Activated CD4-positive, alpha-beta T cell treated with anti-CD3 and anti-CD28 coated beads, Interleukin-2, amount 10 ng/mL, durations not matched to agents 24 days and 14 days (primary cell): ENCODE measurements around the gene ALAD. TPM values are rescaled to one million over a fixed set of nuclear protein-coding genes. Genes with fewer than 3 reads are reported as not detected.
"Not testable (repeated sequence)": the region's sequence is repeated elsewhere in the genome, so short reads cannot be mapped to it uniquely, and the experiment has no call there.

ENCODE experiments used
- DNase-seq: peaks from one replicate; pipeline ENCODE4 v3.0.0; 2022
- H3K27ac Mint-ChIP-seq: one replicate; pipeline ENCODE4 v1.8.0; 2022; ENCODE audit warnings: mild to moderate bottlenecking, mixed read lengths
- H3K27me3 Mint-ChIP-seq: one replicate; pipeline ENCODE4 v1.8.0; 2022; ENCODE audit warnings: mixed read lengths
- H3K36me3 Mint-ChIP-seq: one replicate; pipeline ENCODE4 v1.8.0; 2022; ENCODE audit warnings: low read depth, mild to moderate bottlenecking, mixed read lengths
- H3K4me1 Mint-ChIP-seq: one replicate; pipeline ENCODE4 v1.8.0; 2021; ENCODE audit warnings: mixed read lengths
- H3K4me3 Mint-ChIP-seq: one replicate; pipeline ENCODE4 v1.8.0; 2022; ENCODE audit warnings: mild to moderate bottlenecking, moderate library complexity, mixed read lengths
- H3K9me3 Mint-ChIP-seq: one replicate; pipeline ENCODE4 v1.8.0; 2021; ENCODE audit warnings: mixed read lengths
- intact Hi-C: fragments of 100-400 bp; cut with micrococcal nuclease; formaldehyde crosslinking; loops from one replicate; pipeline ENCODE4 v1.15.1; 2023
- total RNA-seq: library from RNA; stranded (reverse); gene quantifications from 2 replicates; pipeline ENCODE4 v1.2.3, GENCODE V29; 2022

ALAD gene
- total RNA-seq, 1 donor from 2014 or later: 24.9 TPM

GRCh38 chr9:113410207-113410864, 9.3 kb upstream of the ALAD start, which contains the start of the genes C9orf43 and POLE3:
TSS of gene C9orf43 (plus strand) at chr9:113410747. CDS start at chr9:113413494, 2,747 bp downstream.
TSS of gene POLE3 (minus strand) at chr9:113410675. CDS start at chr9:113410293, 382 bp downstream.
- no peaks in the 10 kb centered on the region for H3K27me3 Mint-ChIP-seq
- intact Hi-C loops: loop anchor here (1.0 to 2.0 kb wide), 12 partner anchors 9 to 1780 kb away; partner anchors contain the start of genes ALAD, CDC26, DNAJC25 and FKBP15
- H3K4me1 Mint-ChIP-seq: peaks cover 20% of the 10 kb centered on the region
- no peaks in the 10 kb centered on the region for H3K9me3 Mint-ChIP-seq
- peak within 1 kb of the TSS; percentile 99 for H3K27ac Mint-ChIP-seq
- peaks cover 34% of the 10 kb centered on the region for H3K36me3 Mint-ChIP-seq
- peak; percentile 99 for DNase-seq
- peak within 1 kb of the TSS; percentile 97 for H3K4me3 Mint-ChIP-seq

GRCh38 chr9:113409883-113410206, 8.8 kb upstream of the ALAD start:
- no peak for DNase-seq
- Mint-ChIP-seq H3K27me3 (no peaks in the 10 kb centered on the region), H3K4me3 (peak overlapping the region; percentile 97), H3K36me3 (peaks cover 34% of the 10 kb centered on the region), H3K27ac (peak overlapping the region; percentile 99), H3K9me3 (no peaks in the 10 kb centered on the region), H3K4me1 (peaks cover 20% of the 10 kb centered on the region)
- intact Hi-C loops: loop anchor here (1.0 to 2.0 kb wide), 12 partner anchors 9 to 1779 kb away; partner anchors contain the start of genes ALAD, CDC26, DNAJC25 and FKBP15

- Mint-ChIP-seq H3K27ac (peak overlapping the region; percentile 99), H3K4me3 (peak overlapping the region; percentile 97), H3K4me1 (peaks cover 20% of the 10 kb centered on the region), H3K27me3 (no peaks in the 10 kb centered on the region), H3K9me3 (no peaks in the 10 kb centered on the region), H3K36me3 (peaks cover 34% of the 10 kb centered on the region)
- intact Hi-C loops: no loop called here
- DNase-seq: no peak
Observed at GRCh38 chr9:113409481-113409880, 8.4 kb upstream of the ALAD start.

GRCh38 chr9:113406873-113407511, 5.9 kb upstream of the ALAD start:
- peak overlapping the region; percentile 39 for H3K27ac Mint-ChIP-seq
- not testable (repeated sequence) for H3K9me3 Mint-ChIP-seq
- intact Hi-C loops: loop anchor here (1.0 kb wide), 1 partner anchor 98 kb away; no protein-coding TSS in a partner anchor

GRCh38 chr9:113406353-113406752, 5.3 kb upstream of the ALAD start:
- H3K27ac Mint-ChIP-seq, H3K9me3 Mint-ChIP-seq, intact Hi-C loops, H3K4me3 Mint-ChIP-seq, DNase-seq, H3K27me3 Mint-ChIP-seq: not testable (repeated sequence)
- Mint-ChIP-seq H3K36me3 (peaks cover 34% of the 10 kb centered on the region), H3K4me1 (peaks cover 24% of the 10 kb centered on the region)

More at GRCh38 chr9:113406873-113407511, 5.9 kb upstream of the ALAD start:
- H3K4me1 Mint-ChIP-seq: peaks cover 20% of the 10 kb centered on the region
- peaks cover 34% of the 10 kb centered on the region for H3K36me3 Mint-ChIP-seq
- peak; percentile 90 for DNase-seq
- H3K4me3 Mint-ChIP-seq: peak overlapping the region; percentile 26
- H3K27me3 Mint-ChIP-seq: not testable (repeated sequence)

GRCh38 chr9:113403646-113404045, 2.6 kb upstream of the ALAD start:
- Mint-ChIP-seq H3K27ac (no peak overlapping the region), H3K27me3 (no peaks in the 10 kb centered on the region), H3K36me3 (peaks cover 17% of the 10 kb centered on the region), H3K4me3 (no peak overlapping the region), H3K9me3 (no peaks in the 10 kb centered on the region), H3K4me1 (peaks cover 31% of the 10 kb centered on the region)
- intact Hi-C loops: no loop called here
- DNase-seq: no peak

- Mint-ChIP-seq H3K9me3 (no peaks in the 10 kb centered on the region), H3K36me3 (no peaks in the 10 kb centered on the region), H3K27ac (peak overlapping the region; percentile 51), H3K27me3 (no peaks in the 10 kb centered on the region), H3K4me1 (peaks cover 23% of the 10 kb centered on the region), H3K4me3 (peak overlapping the region; percentile 96)
- no peak for DNase-seq
- intact Hi-C loops: loop anchor here (2.0 kb wide), 2 partner anchors 23 to 59 kb away; partner anchors contain the start of genes HDHD3 and WDR31
Observed at GRCh38 chr9:113399646-113400200, 1.4 kb downstream of the ALAD start.

GRCh38 chr9:113398796-113399195, 2.3 kb downstream of the ALAD start:
- Mint-ChIP-seq H3K36me3 (no peaks in the 10 kb centered on the region), H3K4me3 (peak overlapping the region; percentile 57), H3K9me3 (no peaks in the 10 kb centered on the region), H3K27me3 (no peaks in the 10 kb centered on the region), H3K27ac (no peak overlapping the region), H3K4me1 (peaks cover 23% of the 10 kb centered on the region)
- intact Hi-C loops: no loop called here
- DNase-seq: no peak

GRCh38 chr9:113397203-113397631, 3.9 kb downstream of the ALAD start:
- no peaks in the 10 kb centered on the region for H3K27me3 Mint-ChIP-seq
- no peak overlapping the region for H3K4me3 Mint-ChIP-seq
- no peak overlapping the region for H3K27ac Mint-ChIP-seq
- DNase-seq: no peak
- peaks cover 5% of the 10 kb centered on the region for H3K36me3 Mint-ChIP-seq
- no peaks in the 10 kb centered on the region for H3K9me3 Mint-ChIP-seq
- intact Hi-C loops: no loop called here
- peaks cover 23% of the 10 kb centered on the region for H3K4me1 Mint-ChIP-seq

GRCh38 chr9:113395000-113395861, 5.9 kb downstream of the ALAD start:
- intact Hi-C loops: no loop called here
- peaks cover 6% of the 10 kb centered on the region for H3K36me3 Mint-ChIP-seq
- no peaks in the 10 kb centered on the region for H3K9me3 Mint-ChIP-seq
- H3K27me3 Mint-ChIP-seq: no peaks in the 10 kb centered on the region
- peaks cover 16% of the 10 kb centered on the region for H3K4me1 Mint-ChIP-seq
- no peak for DNase-seq
- no peak overlapping the region for H3K27ac Mint-ChIP-seq
- no peak overlapping the region for H3K4me3 Mint-ChIP-seq

GRCh38 chr9:113393281-113393680, 7.8 kb downstream of the ALAD start:
- no peak for DNase-seq
- intact Hi-C loops: no loop called here
- Mint-ChIP-seq H3K27me3 (no peaks in the 10 kb centered on the region), H3K4me3 (no peak overlapping the region), H3K9me3 (no peaks in the 10 kb centered on the region), H3K27ac (no peak overlapping the region), H3K4me1 (peaks cover 5% of the 10 kb centered on the region), H3K36me3 (peaks cover 14% of the 10 kb centered on the region)

- Mint-ChIP-seq H3K4me3 (no peak overlapping the region), H3K9me3 (no peaks in the 10 kb centered on the region), H3K27me3 (no peaks in the 10 kb centered on the region), H3K36me3 (peaks cover 21% of the 10 kb centered on the region), H3K27ac (no peak overlapping the region), H3K4me1 (peaks cover 3% of the 10 kb centered on the region)
- intact Hi-C loops: no loop called here
- DNase-seq: no peak
Observed at GRCh38 chr9:113391917-113392316, 9.2 kb downstream of the ALAD start.

GRCh38 chr9:113390192-113390960, 10.7 kb downstream of the ALAD start:
- Mint-ChIP-seq H3K4me3 (no peak overlapping the region), H3K27me3 (no peaks in the 10 kb centered on the region), H3K9me3 (no peaks in the 10 kb centered on the region), H3K4me1 (no peaks in the 10 kb centered on the region), H3K27ac (no peak overlapping the region), H3K36me3 (peaks cover 26% of the 10 kb centered on the region)
- DNase-seq: no peak
- intact Hi-C loops: no loop called here
